Epithelial cell of proximal tubule (primary cell): Measurements from ENCODE around the gene IL1RAPL2. TPM values are rescaled to one million over a fixed set of nuclear protein-coding genes. Genes with fewer than 3 reads are reported as not detected.

Source experiments
- DNase-seq: peaks from one replicate; pipeline ENCODE4 v3.0.0-alpha.2; 2011; ENCODE audit warnings: low read depth
- H3K4me3 ChIP-seq: 2 replicates; pipeline ENCODE4 v1.5.1; 2011; ENCODE audit warnings: low read depth, mild to moderate bottlenecking, low read length
- CTCF ChIP-seq: conservative IDR thresholded peaks from 2 replicates; pipeline ENCODE4 v1.5.1; 2012; ENCODE audit warnings: low read depth, mild to moderate bottlenecking, low read length
- total RNA-seq: library from RNA; depleted of rRNA; stranded (reverse); fragments of >200 nt; gene quantifications from 2 replicates; pipeline ENCODE4 v1.2.3, GENCODE V29; 2015

IL1RAPL2 gene
- total RNA-seq, 1 donor from 2014 or later: not detected

- no peak overlapping the region for H3K4me3 ChIP-seq
- DNase-seq: no peak
These were observed 892 bp downstream of the IL1RAPL2 start for GRCh38 chrX:104566681-104567501.

GRCh38 chrX:104567506-104567905 lies 1.5 kb downstream of the IL1RAPL2 start:
- DNase-seq: no peak
- TF ChIP-seq CTCF: no peak
- no peak overlapping the region for H3K4me3 ChIP-seq

More at GRCh38 chrX:104566681-104567501, 892 bp downstream of the IL1RAPL2 start:
- TF ChIP-seq CTCF: no peak

GRCh38 chrX:104568304-104568915 lies 2.4 kb downstream of the IL1RAPL2 start:
- DNase-seq: no peak
- H3K4me3 ChIP-seq: no peak overlapping the region
- no peak for TF ChIP-seq CTCF

- H3K4me3 ChIP-seq: no peak overlapping the region
- TF ChIP-seq CTCF: no peak
- no peak for DNase-seq
These were observed 52.3 kb downstream of the IL1RAPL2 start for GRCh38 chrX:104618106-104618895.

GRCh38 chrX:104621781-104622180 lies 55.8 kb downstream of the IL1RAPL2 start:
- no peak overlapping the region for H3K4me3 ChIP-seq
- no peak for TF ChIP-seq CTCF
- no peak for DNase-seq

GRCh38 chrX:104641176-104641575 lies 75.2 kb downstream of the IL1RAPL2 start:
- no peak for TF ChIP-seq CTCF
- DNase-seq: no peak
- no peak overlapping the region for H3K4me3 ChIP-seq
